PC-3 (cell line): ENCODE results near the gene ZNF132.

Experiments
- EZH2 ChIP-seq: fragments of 300-600 bp; sonication (generic); IDR thresholded peaks from one replicate; pipeline ENCODE4 v1.6.1; 2017; ENCODE audit warnings: antibody characterized with exemption, mild to moderate bottlenecking, low read length; ENCODE audit not compliant: unreplicated experiment
- TF ChIP-seq, protein P1 (sequence below): fragments of 300-600 bp; sonication (generic); conservative IDR thresholded peaks from 2 replicates; pipeline ENCODE4 v1.5.1; 2017; ENCODE audit warnings: antibody characterized with exemption, low read depth, mild to moderate bottlenecking, low read length

DNA sequence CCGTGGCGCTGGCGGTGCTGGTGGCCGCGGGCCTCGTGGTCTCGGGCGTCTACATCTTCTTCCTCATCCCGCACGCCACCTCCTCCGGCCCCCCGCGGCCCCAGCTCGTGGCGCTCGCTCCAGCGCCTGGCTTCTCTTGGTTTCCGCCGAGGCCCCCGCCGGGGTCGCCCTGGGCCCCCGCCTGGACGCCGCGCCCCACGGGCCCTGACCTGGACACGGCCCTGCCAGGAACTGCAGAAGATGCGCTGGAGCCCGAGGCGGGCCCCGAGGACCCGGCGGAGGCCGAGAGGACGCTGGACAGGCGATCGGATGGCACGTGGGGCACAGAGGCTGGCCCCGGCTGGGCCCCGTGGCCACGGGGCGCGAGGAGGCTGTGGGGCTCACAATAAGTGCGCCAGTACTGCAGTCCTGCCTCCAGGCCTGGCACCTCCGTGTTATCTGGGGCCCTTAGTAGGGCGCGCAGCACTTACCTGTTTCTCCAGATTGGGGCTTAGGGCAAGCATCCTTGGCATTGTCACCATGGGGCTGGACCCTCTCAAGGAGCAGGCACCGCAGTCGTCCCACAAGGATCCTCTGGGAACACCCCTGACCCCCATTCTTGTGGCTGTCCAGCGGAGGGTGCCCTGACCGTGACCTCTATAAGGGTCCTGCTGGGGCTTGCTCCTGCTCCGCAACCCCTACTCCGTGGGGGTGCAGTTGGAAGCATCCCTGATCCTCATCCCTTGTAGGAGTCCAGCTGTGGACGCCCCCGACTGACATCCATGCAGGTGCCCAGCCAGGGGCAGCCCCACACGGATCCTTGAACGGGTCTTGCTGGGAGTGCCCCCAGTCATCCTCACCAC is 43.0 kb downstream of the ZNF132 start:
- TF ChIP-seq, protein P1, sequence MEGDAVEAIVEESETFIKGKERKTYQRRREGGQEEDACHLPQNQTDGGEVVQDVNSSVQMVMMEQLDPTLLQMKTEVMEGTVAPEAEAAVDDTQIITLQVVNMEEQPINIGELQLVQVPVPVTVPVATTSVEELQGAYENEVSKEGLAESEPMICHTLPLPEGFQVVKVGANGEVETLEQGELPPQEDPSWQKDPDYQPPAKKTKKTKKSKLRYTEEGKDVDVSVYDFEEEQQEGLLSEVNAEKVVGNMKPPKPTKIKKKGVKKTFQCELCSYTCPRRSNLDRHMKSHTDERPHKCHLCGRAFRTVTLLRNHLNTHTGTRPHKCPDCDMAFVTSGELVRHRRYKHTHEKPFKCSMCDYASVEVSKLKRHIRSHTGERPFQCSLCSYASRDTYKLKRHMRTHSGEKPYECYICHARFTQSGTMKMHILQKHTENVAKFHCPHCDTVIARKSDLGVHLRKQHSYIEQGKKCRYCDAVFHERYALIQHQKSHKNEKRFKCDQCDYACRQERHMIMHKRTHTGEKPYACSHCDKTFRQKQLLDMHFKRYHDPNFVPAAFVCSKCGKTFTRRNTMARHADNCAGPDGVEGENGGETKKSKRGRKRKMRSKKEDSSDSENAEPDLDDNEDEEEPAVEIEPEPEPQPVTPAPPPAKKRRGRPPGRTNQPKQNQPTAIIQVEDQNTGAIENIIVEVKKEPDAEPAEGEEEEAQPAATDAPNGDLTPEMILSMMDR, result no peak
- no peak for TF ChIP-seq EZH2
